Ovary (tissue), 3 donors: ENCODE results near the gene GJB4.

ENCODE experiments used
- CTCF ChIP-seq, 3 donors: fragments of 450-650 bp in 2 of 3; fragments of 200-600 bp in 1 of 3; IDR thresholded peaks; one replicate each; pipeline versions ENCODE4 v1.5.1 to v1.8.0; 2016 to 2022; ENCODE audit warnings: antibody characterized with exemption in 3 of 3, mild to moderate bottlenecking in 1 of 3
- POLR2A ChIP-seq: fragments of 450-650 bp; IDR thresholded peaks from one replicate; pipeline ENCODE4 v1.6.1; 2017; ENCODE audit warnings: antibody characterized with exemption, mild to moderate bottlenecking, moderate library complexity
- donor health status: DM: no; HTN: no; CAD: no.

- TF ChIP-seq CTCF (IDR thresholded peaks at IDR 0.05) (no peak), POLR2A (no peak)
Observed at GRCh38 chr1:34730485-34730884, 29.1 kb upstream of the GJB4 start.
